ENCODE measurements around the gene NUDT3.
"Not testable (repeated sequence)": the region's sequence is repeated elsewhere in the genome, so short reads cannot be mapped to it uniquely, and the experiment has no call there.

NUDT3 gene

GRCh38 chr6:34285448-34286164 is 106.9 kb downstream of the NUDT3 start:
- DNase-seq (ENCODE audit: low spot score): no peak

GRCh38 chr6:34284563-34285447 is 107.7 kb downstream of the NUDT3 start:
- DNase-seq (ENCODE audit: low spot score): peak; percentile 63

GRCh38 chr6:34281702-34282334 is 110.7 kb downstream of the NUDT3 start:
- no peak for DNase-seq (ENCODE audit: low spot score)

- DNase-seq (ENCODE audit: low spot score): no peak
Measured at GRCh38 chr6:34280216-34280615, 112.3 kb downstream of the NUDT3 start.

- DNase-seq (ENCODE audit: low spot score): no peak
Measured at GRCh38 chr6:34278833-34279232, 113.6 kb downstream of the NUDT3 start.

GRCh38 chr6:34277763-34278112 is 114.7 kb downstream of the NUDT3 start:
- no peak for DNase-seq (ENCODE audit: low spot score)

GRCh38 chr6:34276881-34277762 is 115.3 kb downstream of the NUDT3 start:
- DNase-seq (ENCODE audit: low spot score): no peak

- no peak for DNase-seq (ENCODE audit: low spot score)
Measured at GRCh38 chr6:34276191-34276590, 116.3 kb downstream of the NUDT3 start.

- no peak for DNase-seq (ENCODE audit: low spot score)
Measured at GRCh38 chr6:34275128-34275804, 117.2 kb downstream of the NUDT3 start.

GRCh38 chr6:34274129-34274528 is 118.3 kb downstream of the NUDT3 start:
- DNase-seq (ENCODE audit: low spot score): no peak

- peak; percentile 24 for DNase-seq (ENCODE audit: low spot score)
Measured at GRCh38 chr6:34273242-34273805, 119.1 kb downstream of the NUDT3 start.

GRCh38 chr6:34272013-34272926 is 120.2 kb downstream of the NUDT3 start:
- no peak for DNase-seq (ENCODE audit: low spot score)

GRCh38 chr6:34269658-34270341 is 122.7 kb downstream of the NUDT3 start:
- DNase-seq (ENCODE audit: low spot score): not testable (repeated sequence)

- DNase-seq (ENCODE audit: low spot score): not testable (repeated sequence)
Measured at GRCh38 chr6:34269132-34269531, 123.3 kb downstream of the NUDT3 start.

- no peak for DNase-seq (ENCODE audit: low spot score)
Measured at GRCh38 chr6:34267746-34268145, 124.7 kb downstream of the NUDT3 start.

- not testable (repeated sequence) for DNase-seq (ENCODE audit: low spot score)
Measured at GRCh38 chr6:34263484-34263883, 129.0 kb downstream of the NUDT3 start.

GRCh38 chr6:34260576-34261267 is 131.7 kb downstream of the NUDT3 start:
- no peak for DNase-seq (ENCODE audit: low spot score)

GRCh38 chr6:34259529-34260069 is 132.9 kb downstream of the NUDT3 start:
- no peak for DNase-seq (ENCODE audit: low spot score)

Data from AG08396 (cell line).